Uterus (tissue), 2 donors: ENCODE results near the gene PCNP.

Experiments
- POLR2A ChIP-seq, 2 donors: fragments of 450-650 bp; IDR thresholded peaks; one replicate each; pipeline ENCODE4 v1.6.1; 2016; ENCODE audit warnings: antibody characterized with exemption in 2 of 2, mild to moderate bottlenecking in 1 of 2, moderate library complexity in 1 of 2
- TF ChIP-seq, protein P1 (sequence below), 4 experiments: fragments of 200-600 bp in 2 of 4; fragments of 450-650 bp in 2 of 4; sonication (generic) in 2 of 4; IDR thresholded peaks; one replicate each; pipeline ENCODE4 v1.5.1; 2016 to 2019; ENCODE audit warnings: antibody characterized with exemption in 4 of 4, mild to moderate bottlenecking in 2 of 4, moderate library complexity in 1 of 4

- TF ChIP-seq POLR2A (IDR thresholded peaks at IDR 0.05): no peak
- TF ChIP-seq, protein P1, sequence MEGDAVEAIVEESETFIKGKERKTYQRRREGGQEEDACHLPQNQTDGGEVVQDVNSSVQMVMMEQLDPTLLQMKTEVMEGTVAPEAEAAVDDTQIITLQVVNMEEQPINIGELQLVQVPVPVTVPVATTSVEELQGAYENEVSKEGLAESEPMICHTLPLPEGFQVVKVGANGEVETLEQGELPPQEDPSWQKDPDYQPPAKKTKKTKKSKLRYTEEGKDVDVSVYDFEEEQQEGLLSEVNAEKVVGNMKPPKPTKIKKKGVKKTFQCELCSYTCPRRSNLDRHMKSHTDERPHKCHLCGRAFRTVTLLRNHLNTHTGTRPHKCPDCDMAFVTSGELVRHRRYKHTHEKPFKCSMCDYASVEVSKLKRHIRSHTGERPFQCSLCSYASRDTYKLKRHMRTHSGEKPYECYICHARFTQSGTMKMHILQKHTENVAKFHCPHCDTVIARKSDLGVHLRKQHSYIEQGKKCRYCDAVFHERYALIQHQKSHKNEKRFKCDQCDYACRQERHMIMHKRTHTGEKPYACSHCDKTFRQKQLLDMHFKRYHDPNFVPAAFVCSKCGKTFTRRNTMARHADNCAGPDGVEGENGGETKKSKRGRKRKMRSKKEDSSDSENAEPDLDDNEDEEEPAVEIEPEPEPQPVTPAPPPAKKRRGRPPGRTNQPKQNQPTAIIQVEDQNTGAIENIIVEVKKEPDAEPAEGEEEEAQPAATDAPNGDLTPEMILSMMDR (IDR thresholded peaks at IDR 0.05): no peak
These were observed 570 bp downstream of the PCNP start for GRCh38 chr3:101574388-101575112.
